ENCODE results near the gene SYNE4.

GRCh38 chr19:36001605-36002004 lies 7.0 kb downstream of the SYNE4 start:
- TF ChIP-seq POLR2A (IDR thresholded peaks at IDR 0.05; ENCODE audit: low read depth, low read length) (no peak), CTCF (IDR thresholded peaks at IDR 0.05; ENCODE audit: extremely low read depth in 1 of 2, insufficient read depth in 1 of 2, low read depth in 1 of 2, low read length in 2 of 2) (no peak), POLR2AphosphoS5 (IDR thresholded peaks at IDR 0.05; ENCODE audit: insufficient read depth, low read depth, low read length) (no peak), JUN (IDR thresholded peaks at IDR 0.05; ENCODE audit: borderline replicate concordance, insufficient read depth, insufficient read length, low read depth) (no peak), GATA2 (IDR thresholded peaks at IDR 0.05; ENCODE audit: insufficient read depth, insufficient read length, low read depth, low read length) (no peak), MYC (IDR thresholded peaks at IDR 0.05; ENCODE audit: low read depth, low read length) (no peak)

All from endothelial cell of umbilical vein (primary cell).